Measurements from ENCODE around the gene ARL14EP.

The ARL14EP gene

DNA sequence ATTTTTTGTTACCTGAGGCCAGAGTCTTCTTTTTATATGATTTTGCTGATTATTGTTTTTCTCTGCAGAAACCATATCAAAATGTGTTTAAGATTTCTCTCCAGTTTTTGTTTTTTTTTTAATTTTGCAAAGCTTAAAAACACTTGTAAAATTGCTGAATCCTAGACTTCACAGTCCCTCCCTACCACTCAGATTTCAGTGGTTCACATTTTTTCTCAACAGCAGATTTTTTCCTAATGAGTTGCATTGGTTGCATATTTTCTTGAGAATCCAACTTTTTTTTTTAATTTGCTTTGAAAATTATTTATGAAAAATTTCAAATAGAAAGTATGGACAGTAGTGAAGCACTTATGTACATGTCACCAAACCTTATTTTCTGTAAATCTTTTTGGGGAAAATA, 5.8 kb downstream of the ARL14EP start:
- DNase-seq = no peak

DNA sequence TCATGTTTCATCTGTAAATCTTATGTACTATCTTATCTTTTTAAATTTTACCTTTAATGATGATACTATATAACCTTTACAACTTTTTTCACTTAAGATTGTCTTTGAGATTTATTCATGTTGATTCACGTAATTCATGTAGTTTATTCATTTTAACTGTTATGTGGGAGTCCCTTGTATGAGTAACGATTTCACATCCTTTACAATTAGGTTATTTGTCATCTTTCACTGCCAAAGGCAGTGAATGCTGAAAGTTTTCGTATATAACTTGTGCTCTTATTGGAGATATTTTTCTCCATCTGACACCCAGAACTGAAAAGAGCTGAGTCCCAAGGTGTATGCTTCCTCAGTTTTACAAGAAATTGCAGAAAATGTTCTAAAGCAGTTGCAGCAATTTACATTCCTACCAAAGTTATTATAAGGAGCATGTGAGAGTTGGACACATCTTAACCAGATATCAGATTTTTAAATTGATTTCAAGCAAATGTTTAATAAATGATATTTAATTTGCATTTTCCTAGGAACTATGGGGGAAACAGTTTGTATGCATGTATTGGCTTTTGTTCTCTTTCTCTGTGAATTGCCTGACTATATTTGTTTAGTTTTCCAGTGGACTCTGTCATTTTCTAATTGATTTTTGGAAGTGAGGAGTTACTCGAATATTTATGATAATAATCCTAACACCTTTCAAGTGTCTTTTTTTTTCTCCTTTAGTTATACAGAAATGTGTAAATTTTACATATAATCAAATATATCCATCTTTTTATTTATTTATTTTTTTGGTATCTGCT, 6.4 kb downstream of the ARL14EP start:
- DNase-seq = no peak

DNA sequence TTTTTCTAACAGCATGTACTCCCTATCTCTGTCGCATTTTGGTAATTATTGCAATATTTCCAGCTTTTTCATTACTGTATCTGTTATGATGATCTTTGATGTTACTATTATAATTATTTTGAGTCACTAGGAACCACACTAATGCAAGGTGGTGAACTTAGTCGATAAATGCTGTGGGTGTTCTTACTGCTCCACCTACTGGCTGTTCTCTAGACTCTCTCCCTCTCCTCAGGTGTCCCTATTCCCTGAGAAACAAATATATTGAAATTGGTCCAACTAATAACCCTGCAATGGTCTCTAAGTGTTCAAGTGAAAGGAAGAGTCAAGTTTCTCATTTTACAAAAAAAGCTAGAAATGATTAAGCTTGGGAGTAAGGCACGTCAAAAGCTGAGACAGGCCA, 10.5 kb downstream of the ARL14EP start:
- DNase-seq = no peak

DNA sequence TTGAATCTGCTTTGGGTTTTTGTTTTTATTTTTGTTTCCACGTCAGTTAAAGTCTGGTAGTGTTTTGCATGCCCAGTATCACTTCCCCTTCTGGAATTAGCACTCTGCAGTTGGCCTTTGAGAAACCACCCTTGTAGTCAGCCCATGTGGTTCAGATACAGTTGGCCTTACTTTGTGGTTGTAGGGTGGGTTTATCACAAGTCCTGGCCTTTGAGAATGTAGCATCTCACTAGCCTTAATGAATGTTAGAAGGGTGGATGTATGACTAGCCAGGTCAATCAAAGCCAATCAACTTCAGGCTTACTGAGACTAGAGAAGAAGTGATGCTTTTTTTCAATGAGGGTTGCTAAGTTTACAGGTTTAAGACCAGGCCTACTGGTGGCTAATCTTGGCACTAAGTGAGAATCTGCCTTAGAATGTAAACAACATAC, 19.8 kb downstream of the ARL14EP start:
- DNase-seq = no peak

DNA sequence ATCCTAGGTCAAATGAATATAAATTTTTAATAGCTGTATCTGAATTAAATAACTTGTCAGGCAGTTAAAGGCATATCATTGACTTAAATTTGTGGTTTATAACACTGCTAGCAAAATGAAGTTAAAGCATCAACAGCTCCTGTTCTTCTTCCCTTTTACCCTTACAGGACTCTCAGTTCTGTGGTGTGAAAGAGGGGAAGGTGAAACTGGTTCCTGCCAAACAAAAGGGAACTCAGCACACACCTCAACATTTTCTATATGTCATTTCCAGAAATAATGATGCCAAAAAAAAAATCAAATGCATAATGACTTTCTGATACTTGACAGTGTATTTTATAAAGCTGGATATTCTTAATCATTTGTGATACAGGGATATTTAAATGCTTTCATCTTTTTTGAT, 21.2 kb downstream of the ARL14EP start:
- DNase-seq = no peak

DNA sequence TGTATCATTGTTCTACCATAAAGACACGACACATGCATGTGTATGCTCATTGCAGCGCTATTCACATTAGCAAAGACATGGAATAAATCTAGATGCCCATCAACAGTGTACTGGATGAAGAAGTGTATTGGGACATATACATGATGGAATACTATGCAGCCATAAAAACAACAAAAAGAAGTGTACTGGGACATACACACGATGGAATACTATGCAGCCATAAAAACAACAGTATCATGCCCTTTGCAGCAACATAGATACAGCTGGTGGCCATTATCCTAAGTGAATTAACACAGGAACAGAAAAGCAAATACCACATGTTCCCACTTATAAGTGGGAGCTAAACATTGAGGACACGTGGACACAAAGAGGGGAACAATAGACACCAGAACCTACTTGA, 22.7 kb downstream of the ARL14EP start:
- no peak for DNase-seq

DNA sequence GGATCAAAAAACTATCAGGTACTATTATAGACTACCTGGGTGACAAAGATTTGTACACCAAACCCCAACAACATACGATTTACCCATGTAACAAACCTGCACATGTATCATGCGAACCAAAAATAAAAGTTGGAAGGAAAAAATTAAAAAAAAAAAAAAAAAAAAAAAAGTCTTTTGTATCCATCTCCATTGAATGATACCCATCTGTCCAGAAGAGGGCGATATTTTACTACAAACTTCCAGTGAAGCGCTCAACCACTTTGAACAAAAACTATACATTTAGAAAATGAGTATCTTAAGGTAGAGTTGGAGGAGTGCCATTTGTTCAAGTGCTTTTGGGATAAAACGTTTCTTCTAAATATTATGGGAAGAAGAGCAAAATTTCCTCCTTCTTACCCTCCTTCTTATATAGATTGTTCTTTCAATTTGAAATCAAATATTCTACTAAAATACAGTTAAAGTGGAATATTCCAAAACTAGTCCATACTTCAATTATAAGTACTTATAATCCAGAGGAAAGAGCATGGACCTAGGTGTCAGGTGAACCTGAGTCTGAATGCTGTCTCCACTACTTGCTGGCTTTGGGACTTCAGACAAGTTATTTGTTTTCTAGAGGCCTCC, 23.3 kb downstream of the ARL14EP start:
- DNase-seq = no peak

DNA sequence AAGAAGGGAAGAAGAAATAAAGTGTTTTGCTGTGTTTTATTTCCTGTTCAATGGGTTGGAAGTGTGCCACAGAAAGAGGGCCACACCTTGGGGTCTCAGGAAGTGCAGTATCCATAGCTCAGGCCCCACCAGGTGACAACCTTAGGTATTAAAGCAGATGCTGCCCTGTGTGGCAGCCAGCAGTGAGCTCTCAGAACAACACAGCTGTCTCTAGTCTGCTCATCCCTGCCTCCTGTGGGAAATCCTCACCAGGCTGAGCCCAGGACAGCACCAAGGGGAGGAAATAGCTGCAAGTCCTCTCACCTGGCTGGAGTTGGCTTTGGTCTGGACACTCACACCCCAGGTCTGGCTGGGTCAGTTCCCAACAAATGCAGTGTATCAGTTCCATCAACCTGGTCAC, 25.1 kb downstream of the ARL14EP start:
- DNase-seq = no peak

DNA sequence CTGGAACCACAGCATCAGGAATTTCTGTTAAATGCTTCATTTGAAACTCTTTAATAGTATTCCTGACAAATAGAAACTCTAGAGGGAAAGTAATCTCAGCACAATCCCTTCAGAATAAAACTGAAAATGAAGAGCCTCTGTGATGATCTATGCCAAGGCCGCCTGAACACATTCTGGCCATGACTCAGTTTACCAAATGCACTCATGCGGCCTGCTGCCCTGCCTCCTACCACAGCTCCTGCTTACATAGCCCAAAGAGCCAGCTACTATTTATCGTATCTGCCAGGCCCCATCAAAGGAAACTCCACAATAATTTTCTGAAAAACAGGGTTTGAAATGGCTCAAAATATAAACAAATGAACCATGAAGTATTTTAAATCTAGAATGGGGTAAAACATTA, 27.0 kb downstream of the ARL14EP start:
- no peak for DNase-seq

DNA sequence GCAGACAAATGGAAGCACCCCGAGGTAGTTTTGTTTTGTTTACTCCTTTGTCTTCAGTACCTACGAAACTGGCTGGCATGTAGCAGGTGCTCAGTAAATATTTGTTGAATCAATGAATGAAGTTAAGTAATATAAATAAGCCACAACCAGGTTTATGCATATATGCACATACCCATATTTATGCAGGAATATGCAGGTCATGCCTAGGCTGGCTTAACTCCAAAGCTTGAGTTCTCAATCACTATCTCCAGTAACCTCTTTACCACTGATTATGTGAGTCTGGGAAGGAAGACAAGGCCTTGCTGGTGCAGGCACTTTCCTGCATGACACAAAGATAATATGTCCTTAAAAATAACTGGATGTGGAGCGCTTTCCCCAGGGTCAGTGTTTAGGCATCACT, 27.5 kb downstream of the ARL14EP start:
- no peak for DNase-seq

DNA sequence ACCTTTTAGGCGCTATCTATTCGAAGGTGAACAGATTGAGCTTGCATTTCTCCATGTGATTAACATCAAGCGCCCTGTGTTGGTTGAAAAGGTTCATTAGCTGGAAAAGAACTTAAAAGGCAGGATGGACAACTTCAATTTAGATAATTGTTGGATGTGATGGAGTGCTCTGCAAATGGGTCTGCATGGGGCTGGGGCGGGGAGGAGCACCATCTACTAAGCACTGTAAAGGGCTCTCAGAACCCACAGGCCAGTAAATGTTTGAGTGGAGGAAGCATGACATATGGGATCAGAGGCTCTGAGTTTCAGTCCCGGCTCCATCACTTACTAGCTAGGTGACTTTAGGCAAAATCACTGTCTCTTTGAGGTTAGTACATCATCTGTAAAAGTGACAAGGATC, 28.2 kb downstream of the ARL14EP start:
- DNase-seq = no peak

DNA sequence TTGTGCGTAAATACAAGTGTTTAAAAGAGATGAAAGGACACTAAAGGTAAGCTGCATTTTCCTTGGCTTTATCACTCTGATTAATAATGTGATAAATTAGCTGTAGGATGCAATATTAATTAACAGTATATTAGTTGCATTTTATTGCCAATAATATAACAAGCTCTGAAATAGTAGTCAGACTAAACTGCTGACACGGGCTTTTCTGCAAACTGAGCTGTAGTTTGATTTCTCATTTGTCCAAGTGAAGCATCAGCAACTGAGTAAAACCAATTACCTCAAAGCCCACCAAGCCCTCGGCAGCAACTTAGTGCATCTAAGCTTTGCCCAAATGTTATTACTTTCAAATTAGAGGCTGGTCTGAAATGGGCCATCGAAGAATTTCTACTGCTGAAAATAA, 33.5 kb downstream of the ARL14EP start:
- DNase-seq = no peak

DNA sequence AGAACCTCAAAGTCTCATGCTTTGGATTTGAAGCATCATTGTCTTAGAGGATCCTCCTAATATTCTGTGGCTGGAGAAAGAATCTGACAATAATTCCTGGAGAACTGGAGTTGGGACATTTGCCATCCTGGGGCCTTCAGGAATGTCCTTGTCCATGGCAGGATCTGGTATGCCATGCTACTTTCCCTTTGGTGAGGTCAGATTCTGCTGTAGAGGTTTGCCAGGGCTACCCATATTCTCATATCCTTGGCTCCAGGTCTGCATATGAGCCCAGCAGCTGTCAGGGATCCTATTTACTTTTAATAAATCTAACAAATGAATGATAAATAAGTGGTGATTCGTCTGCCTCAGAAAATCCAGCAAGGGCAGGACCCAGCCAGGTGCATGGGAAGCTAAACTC, 35.0 kb downstream of the ARL14EP start:
- no peak for DNase-seq

DNA sequence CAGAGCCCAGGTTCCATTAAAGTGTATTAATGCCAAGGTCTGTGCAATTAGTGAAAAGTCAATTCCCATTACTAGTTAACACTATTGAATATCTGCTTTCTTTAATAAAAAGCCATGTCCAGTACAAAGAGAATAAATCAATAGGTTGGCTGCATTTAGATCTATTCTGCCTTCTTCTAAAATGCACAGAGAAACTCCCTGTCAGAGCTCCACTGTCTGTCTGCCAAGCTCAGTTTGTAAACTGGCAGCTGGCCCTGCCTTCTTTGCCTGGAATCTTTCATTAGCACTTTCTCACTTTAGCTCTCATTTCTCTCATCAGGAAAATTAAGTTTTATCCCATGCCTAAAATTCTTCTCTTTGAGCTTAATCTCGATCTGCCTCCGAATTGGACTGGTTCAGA, 35.6 kb downstream of the ARL14EP start:
- no peak for DNase-seq

DNA sequence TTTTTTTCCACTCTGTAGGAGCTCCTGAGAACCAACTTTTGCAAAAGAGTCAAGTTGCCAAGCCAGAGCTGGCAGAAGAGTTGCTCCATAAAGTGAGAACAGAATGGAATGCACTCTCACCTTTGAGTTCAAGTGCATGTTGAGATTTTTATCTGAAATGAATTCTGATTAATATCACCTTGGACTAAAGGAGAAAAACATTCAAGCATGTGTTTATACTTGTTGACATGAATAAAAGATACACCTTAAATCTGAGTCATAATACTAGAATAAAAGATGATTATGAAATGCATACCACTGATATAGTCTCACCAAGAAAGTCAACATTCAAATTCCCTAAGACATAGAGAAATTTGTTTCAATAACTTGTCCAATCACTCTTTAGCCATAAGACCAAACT, 37.8 kb downstream of the ARL14EP start:
- DNase-seq = no peak

DNA sequence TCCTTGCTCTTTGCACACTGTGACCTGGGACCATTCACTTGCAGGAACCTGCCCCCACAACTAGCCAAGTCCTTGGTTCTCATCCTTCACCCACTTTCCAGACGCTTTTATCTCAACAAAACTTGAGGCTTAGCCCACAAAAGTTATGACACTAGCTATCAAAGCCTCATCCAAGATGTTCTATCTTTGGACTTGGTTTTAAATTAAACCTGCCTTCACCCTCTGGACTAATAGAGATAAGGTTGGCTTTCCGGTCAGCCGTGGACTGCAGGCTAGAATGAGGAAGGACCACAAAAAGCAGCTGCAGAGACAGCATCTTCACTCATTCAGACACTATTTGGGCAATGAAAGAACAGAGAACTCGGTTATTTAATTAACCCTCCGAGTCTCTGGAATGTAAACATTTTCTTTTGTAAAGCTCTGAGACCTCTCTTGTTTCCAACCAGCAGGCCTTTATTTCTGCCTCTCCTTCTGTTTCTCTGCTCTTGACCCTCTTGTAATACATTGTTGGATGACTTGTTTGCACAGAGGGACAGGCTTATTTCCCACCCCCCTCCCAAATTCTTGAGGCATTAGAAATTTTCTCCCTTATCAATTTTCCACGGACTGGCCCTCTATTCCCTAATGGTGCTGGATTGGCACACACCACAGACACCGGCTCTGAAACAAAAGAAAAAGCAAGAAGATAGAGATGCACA, 41.4 kb downstream of the ARL14EP start:
- DNase-seq = no peak

DNA sequence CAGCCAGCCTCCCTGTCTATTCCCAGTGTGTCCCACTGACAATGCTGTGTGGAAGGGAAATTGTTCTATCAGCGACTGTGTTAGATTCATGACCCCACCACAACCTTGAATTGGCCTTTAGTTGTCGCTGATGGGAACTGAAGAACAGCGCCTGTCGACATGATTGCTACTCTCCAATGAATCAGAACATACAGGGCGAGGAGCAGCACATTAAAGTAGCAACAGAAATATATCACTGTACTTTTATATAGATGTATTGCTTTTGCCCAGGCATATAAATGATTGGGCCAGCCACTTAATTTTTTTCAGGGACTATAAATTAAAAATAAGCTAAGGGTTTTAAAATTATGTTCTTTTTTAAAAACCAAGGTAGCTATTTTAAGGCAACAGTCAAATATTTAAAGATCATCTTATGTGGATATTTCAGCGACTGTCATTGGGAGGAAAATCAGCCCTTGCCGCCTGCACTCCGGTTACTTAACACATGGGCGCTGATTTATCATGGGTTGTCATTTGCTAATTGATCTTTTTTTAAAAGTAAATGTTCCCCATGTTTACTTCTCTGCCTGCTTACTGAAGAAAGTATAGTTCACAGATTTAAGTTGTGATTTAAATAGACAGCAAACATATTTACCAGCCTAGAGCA, 42.1 kb downstream of the ARL14EP start:
- no peak for DNase-seq

DNA sequence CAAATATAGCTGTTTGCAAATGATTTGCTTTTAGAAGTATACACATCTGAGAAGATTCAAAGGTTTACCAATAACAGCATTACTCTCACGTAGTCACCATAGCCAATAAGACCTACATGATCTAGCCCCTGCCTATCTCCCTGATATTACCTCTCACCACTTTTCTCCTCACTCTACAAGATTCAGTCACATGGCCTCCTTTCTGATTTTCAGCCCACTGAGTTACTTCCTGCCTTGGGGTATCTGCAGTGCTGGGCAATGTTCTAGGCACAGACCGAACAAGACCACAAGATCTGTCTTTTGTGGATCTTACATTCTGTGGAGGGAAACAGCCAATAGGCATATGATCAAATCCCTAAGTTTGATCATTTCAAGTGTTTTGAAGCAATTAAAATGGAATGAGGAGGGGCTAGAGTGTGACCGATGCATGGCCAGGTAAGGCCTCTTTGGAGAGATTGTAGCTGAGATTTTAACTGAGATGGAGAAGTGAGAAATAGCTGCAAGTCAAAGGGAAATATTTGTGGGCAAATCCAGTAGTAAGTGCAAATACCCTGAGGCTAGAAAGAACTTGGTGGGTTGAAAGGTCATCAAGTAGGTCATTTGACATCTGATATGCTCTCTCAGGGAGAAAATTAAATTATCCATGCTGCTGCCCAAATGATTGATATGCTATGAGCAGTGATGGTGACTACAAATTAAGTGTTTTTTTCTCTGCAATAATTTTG, 43.1 kb downstream of the ARL14EP start:
- DNase-seq = no peak

DNA sequence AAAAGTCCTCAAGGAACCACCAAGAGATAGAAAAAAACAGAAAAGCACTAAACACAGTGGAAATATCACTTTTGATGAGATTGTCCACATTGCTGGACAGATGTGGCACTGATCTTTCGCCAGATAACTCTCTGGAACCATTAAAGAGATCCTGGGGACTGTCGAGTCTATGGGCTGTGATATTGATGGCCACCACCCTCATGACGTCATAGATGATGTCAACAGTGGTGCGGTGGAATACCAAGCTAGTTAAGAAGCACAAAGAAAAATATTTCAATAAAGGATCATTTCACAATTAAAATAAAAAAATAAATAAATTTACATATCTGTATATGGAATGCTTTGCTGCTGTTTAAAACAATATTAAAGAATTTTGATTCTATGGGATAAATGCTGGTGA, 45.5 kb downstream of the ARL14EP start:
- no peak for DNase-seq

DNA sequence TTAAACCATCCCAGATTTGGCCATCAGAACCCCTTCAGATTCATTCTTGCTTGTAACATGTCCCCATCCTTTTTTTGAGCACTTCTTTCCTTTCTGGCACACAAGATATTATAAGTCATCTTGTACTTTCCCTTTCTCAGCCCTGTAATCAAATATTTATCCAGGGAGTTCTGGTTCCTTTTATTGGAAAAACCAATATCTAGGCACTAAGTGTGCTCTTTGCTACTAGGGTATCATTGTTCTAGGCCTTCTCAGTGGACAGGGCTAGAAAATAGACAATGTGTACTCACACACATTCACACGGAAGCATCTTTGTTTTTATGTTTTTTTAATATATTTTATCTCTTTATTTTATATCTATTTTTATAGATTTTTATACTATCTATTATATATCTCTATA, 47.3 kb downstream of the ARL14EP start:
- DNase-seq = no peak

DNA sequence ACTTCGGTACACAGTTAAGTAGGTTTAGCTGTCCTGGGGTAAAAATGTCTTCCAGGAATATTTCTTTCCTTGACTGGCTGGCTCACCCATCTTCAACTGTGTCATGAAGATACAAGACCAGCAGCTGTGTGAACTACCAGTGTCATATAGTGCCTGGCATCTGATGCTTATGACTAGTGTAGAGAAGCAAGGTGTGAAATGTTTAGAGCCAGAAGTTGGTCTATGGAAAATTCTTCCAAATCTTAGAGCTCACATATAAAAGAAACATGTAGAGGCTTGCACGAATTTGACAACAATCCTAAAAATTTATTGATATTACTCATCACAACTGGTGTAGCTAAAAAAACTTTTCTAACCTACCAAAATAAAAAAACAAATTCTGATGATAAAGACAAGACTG, 54.4 kb downstream of the ARL14EP start:
- no peak for DNase-seq

DNA sequence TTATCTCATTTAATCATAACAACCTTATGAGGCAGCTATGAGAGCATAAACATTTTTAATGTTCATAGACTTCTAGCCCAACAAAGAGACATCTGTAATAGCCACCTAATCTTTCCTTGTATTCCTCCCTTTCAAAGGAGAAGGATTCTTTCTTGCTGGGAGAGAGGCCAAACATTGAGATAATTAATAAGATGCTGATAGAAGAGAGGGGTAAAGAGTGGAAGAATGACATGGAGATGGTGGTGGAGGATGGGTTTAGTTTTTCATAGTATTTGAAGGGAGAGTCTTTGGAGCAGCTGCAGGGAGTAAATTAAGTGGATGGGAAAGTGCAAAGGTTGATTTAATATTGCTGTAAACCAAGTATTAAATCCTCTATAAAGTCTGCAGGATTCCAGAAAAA, 57.9 kb downstream of the ARL14EP start:
- DNase-seq = no peak

DNA sequence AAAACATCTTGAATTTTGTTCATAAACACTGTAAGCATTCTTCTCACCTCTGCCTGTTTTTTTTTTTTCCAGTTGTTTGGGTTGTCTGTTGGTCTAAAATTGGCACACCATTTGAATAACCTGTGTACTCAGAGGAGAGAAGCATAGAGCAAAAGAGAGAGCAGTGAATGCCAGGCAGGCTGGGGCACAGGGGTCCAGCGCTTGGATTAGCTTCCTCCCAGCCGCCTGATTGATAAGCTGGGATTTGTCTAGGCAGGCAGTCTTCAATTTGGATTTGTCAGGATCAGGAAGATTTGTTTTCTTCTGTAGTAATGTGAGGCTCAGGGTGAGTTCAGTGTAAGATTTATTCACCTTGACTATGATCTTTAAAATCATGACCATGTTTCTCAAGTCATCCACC, 59.0 kb downstream of the ARL14EP start:
- no peak for DNase-seq

All from DMS153 (cell line).